Measurements from ENCODE around the gene BIRC2. TPM values are rescaled to one million over a fixed set of nuclear protein-coding genes. Genes with fewer than 3 reads are reported as not detected.

BIRC2 gene
- total RNA-seq, 2 experiments from 2014 or later, result 26.6 to 26.9 TPM

- DNase-seq, result no peak
- Mint-ChIP-seq H3K4me1 (ENCODE audit: low read depth) (peaks cover 47% of the 10 kb centered on the region), H3K27me3 (ENCODE audit: low read depth) (no peaks in the 10 kb centered on the region), H3K36me3 (ENCODE audit: low read depth) (peaks cover 9% of the 10 kb centered on the region), H3K27ac (peak overlapping the region; percentile 87), H3K9me3 (peaks cover 3% of the 10 kb centered on the region), H3K4me3 (peak overlapping the region; percentile 50)
- intact Hi-C loops (cut with micrococcal nuclease), result no loop called here
- CTCF ChIA-PET, result interaction anchor here (0.5 to 12.1 kb wide), 6 partner anchors 16 to 300 kb away, joined by 3 to 180 read pairs (median 3); no protein-coding TSS in a partner anchor
These were observed 33.6 kb upstream of the BIRC2 start for GRCh38 chr11:102313238-102313940.

GRCh38 chr11:102314784-102315183 is 32.2 kb upstream of the BIRC2 start:
- CTCF ChIA-PET, result interaction anchor here (0.8 to 12.1 kb wide), 6 partner anchors 9 to 351 kb away, joined by 3 to 180 read pairs (median 5); no protein-coding TSS in a partner anchor
- no peaks in the 10 kb centered on the region for H3K9me3 Mint-ChIP-seq
- peaks cover 22% of the 10 kb centered on the region for H3K36me3 Mint-ChIP-seq (ENCODE audit: low read depth)
- peak overlapping the region; percentile 37 for H3K27ac Mint-ChIP-seq
- no peaks in the 10 kb centered on the region for H3K27me3 Mint-ChIP-seq (ENCODE audit: low read depth)
- DNase-seq, result no peak
- H3K4me3 Mint-ChIP-seq, result no peak overlapping the region
- intact Hi-C loops (cut with micrococcal nuclease), result no loop called here
- H3K4me1 Mint-ChIP-seq (ENCODE audit: low read depth), result peaks cover 49% of the 10 kb centered on the region

GRCh38 chr11:102316346-102316904 is 30.6 kb upstream of the BIRC2 start:
- intact Hi-C loops (cut with micrococcal nuclease), result no loop called here
- H3K36me3 Mint-ChIP-seq (ENCODE audit: low read depth), result peaks cover 34% of the 10 kb centered on the region

GRCh38 chr11:102317099-102317767 is 29.8 kb upstream of the BIRC2 start, which contains the start of gene BIRC3:
Gene BIRC3 (plus strand): TSS chr11:102317484. CDS start chr11:102324510, 7,026 bp downstream.
- peak within 1 kb of the TSS; percentile 98 for H3K27ac Mint-ChIP-seq
- no peaks in the 10 kb centered on the region for H3K9me3 Mint-ChIP-seq
- H3K4me3 Mint-ChIP-seq, result peak within 1 kb of the TSS; percentile 96
- H3K27me3 Mint-ChIP-seq (ENCODE audit: low read depth), result no peaks in the 10 kb centered on the region
- CTCF ChIA-PET, result interaction anchor here (1.3 to 12.1 kb wide), 5 partner anchors 9 to 25 kb away, joined by 9 to 180 read pairs (median 14); no protein-coding TSS in a partner anchor
- H3K36me3 Mint-ChIP-seq (ENCODE audit: low read depth), result peaks cover 42% of the 10 kb centered on the region
- peak; percentile 97 for DNase-seq
- H3K4me1 Mint-ChIP-seq (ENCODE audit: low read depth), result peaks cover 66% of the 10 kb centered on the region
- intact Hi-C loops (cut with micrococcal nuclease), result loop anchor here (1.0 kb wide), 11 partner anchors 11 to 711 kb away; partner anchors contain the start of gene BIRC2

More at GRCh38 chr11:102316346-102316904, 30.6 kb upstream of the BIRC2 start:
- Mint-ChIP-seq H3K27me3 (ENCODE audit: low read depth) (no peaks in the 10 kb centered on the region), H3K27ac (peak overlapping the region; percentile 98), H3K9me3 (no peaks in the 10 kb centered on the region), H3K4me1 (ENCODE audit: low read depth) (peaks cover 60% of the 10 kb centered on the region), H3K4me3 (peak overlapping the region; percentile 96)
- DNase-seq, result no peak
- CTCF ChIA-PET, result interaction anchor here (0.6 to 12.1 kb wide), 7 partner anchors 9 to 350 kb away, joined by 3 to 180 read pairs (median 9); no protein-coding TSS in a partner anchor

GRCh38 chr11:102317768-102318103 is 29.3 kb upstream of the BIRC2 start:
- H3K9me3 Mint-ChIP-seq, result no peaks in the 10 kb centered on the region
- peak overlapping the region; percentile 98 for H3K27ac Mint-ChIP-seq
- H3K36me3 Mint-ChIP-seq (ENCODE audit: low read depth), result peaks cover 47% of the 10 kb centered on the region
- intact Hi-C loops (cut with micrococcal nuclease), result loop anchor here (1.0 kb wide), 13 partner anchors 11 to 711 kb away; partner anchors contain the start of gene BIRC2
- CTCF ChIA-PET, result interaction anchor here (0.8 to 5.3 kb wide), 8 partner anchors 12 to 174 kb away, joined by 3 to 124 read pairs (median 4); no protein-coding TSS in a partner anchor
- H3K4me3 Mint-ChIP-seq, result peak overlapping the region; percentile 96
- DNase-seq, result no peak
- H3K27me3 Mint-ChIP-seq (ENCODE audit: low read depth), result no peaks in the 10 kb centered on the region
- H3K4me1 Mint-ChIP-seq (ENCODE audit: low read depth), result peaks cover 66% of the 10 kb centered on the region

- H3K27ac Mint-ChIP-seq, result peak overlapping the region; percentile 98
- intact Hi-C loops (cut with micrococcal nuclease), result loop anchor here (1.0 kb wide), 2 partner anchors 30 to 78 kb away; no protein-coding TSS in a partner anchor
- H3K27me3 Mint-ChIP-seq (ENCODE audit: low read depth), result no peaks in the 10 kb centered on the region
- peak overlapping the region; percentile 96 for H3K4me3 Mint-ChIP-seq
- CTCF ChIA-PET, result interaction anchor here (0.6 to 5.3 kb wide), 15 partner anchors 12 to 294 kb away, joined by 3 to 124 read pairs (median 3); no protein-coding TSS in a partner anchor
- peak; percentile 78 for DNase-seq
- H3K4me1 Mint-ChIP-seq (ENCODE audit: low read depth), result peaks cover 64% of the 10 kb centered on the region
- H3K9me3 Mint-ChIP-seq, result no peaks in the 10 kb centered on the region
- H3K36me3 Mint-ChIP-seq (ENCODE audit: low read depth), result peaks cover 50% of the 10 kb centered on the region
These were observed 28.5 kb upstream of the BIRC2 start for GRCh38 chr11:102318469-102318868.

GRCh38 chr11:102319544-102319943 is 27.5 kb upstream of the BIRC2 start:
- Mint-ChIP-seq H3K9me3 (no peaks in the 10 kb centered on the region), H3K4me3 (peak overlapping the region; percentile 96), H3K27ac (peak overlapping the region; percentile 98), H3K4me1 (ENCODE audit: low read depth) (peaks cover 61% of the 10 kb centered on the region), H3K36me3 (ENCODE audit: low read depth) (peaks cover 56% of the 10 kb centered on the region), H3K27me3 (ENCODE audit: low read depth) (no peaks in the 10 kb centered on the region)
- intact Hi-C loops (cut with micrococcal nuclease), result no loop called here
- CTCF ChIA-PET, result interaction anchor here (0.7 to 5.3 kb wide), 9 partner anchors 9 to 347 kb away, joined by 3 to 124 read pairs (median 4); no protein-coding TSS in a partner anchor
- no peak for DNase-seq

GRCh38 chr11:102320188-102320587 is 26.8 kb upstream of the BIRC2 start:
- CTCF ChIA-PET, result interaction anchor here (0.6 to 5.3 kb wide), 9 partner anchors 10 to 346 kb away, joined by 3 to 124 read pairs (median 6); no protein-coding TSS in a partner anchor
- intact Hi-C loops (cut with micrococcal nuclease), result no loop called here

GRCh38 chr11:102320679-102321078 is 26.3 kb upstream of the BIRC2 start:
- Mint-ChIP-seq H3K27ac (peak overlapping the region; percentile 98), H3K27me3 (ENCODE audit: low read depth) (no peaks in the 10 kb centered on the region), H3K4me3 (peak overlapping the region; percentile 96), H3K36me3 (ENCODE audit: low read depth) (peaks cover 62% of the 10 kb centered on the region), H3K4me1 (ENCODE audit: low read depth) (peaks cover 58% of the 10 kb centered on the region), H3K9me3 (no peaks in the 10 kb centered on the region)
- intact Hi-C loops (cut with micrococcal nuclease), result no loop called here
- no peak for DNase-seq
- CTCF ChIA-PET, result interaction anchor here (0.6 to 5.3 kb wide), 5 partner anchors 14 to 346 kb away, joined by 3 to 124 read pairs (median 8); no protein-coding TSS in a partner anchor

More at GRCh38 chr11:102320188-102320587, 26.8 kb upstream of the BIRC2 start:
- H3K9me3 Mint-ChIP-seq, result no peaks in the 10 kb centered on the region
- no peaks in the 10 kb centered on the region for H3K27me3 Mint-ChIP-seq (ENCODE audit: low read depth)
- H3K36me3 Mint-ChIP-seq (ENCODE audit: low read depth), result peaks cover 62% of the 10 kb centered on the region
- peak overlapping the region; percentile 96 for H3K4me3 Mint-ChIP-seq
- no peak for DNase-seq
- peak overlapping the region; percentile 98 for H3K27ac Mint-ChIP-seq
- H3K4me1 Mint-ChIP-seq (ENCODE audit: low read depth), result peaks cover 63% of the 10 kb centered on the region

GRCh38 chr11:102322560-102322959 is 24.5 kb upstream of the BIRC2 start:
- Mint-ChIP-seq H3K27ac (peak overlapping the region; percentile 86), H3K27me3 (ENCODE audit: low read depth) (no peaks in the 10 kb centered on the region), H3K36me3 (ENCODE audit: low read depth) (peaks cover 70% of the 10 kb centered on the region), H3K4me3 (peak overlapping the region; percentile 49), H3K4me1 (ENCODE audit: low read depth) (peaks cover 59% of the 10 kb centered on the region), H3K9me3 (no peaks in the 10 kb centered on the region)
- CTCF ChIA-PET, result interaction anchor here (2.3 to 5.3 kb wide), 3 partner anchors 15 to 344 kb away, joined by 8 to 124 read pairs (median 12); no protein-coding TSS in a partner anchor
- DNase-seq, result no peak
- intact Hi-C loops (cut with micrococcal nuclease), result loop anchor here (1.0 kb wide), 1 partner anchor 8 kb away; no protein-coding TSS in a partner anchor

- Mint-ChIP-seq H3K4me1 (ENCODE audit: low read depth) (peaks cover 58% of the 10 kb centered on the region), H3K9me3 (no peaks in the 10 kb centered on the region), H3K36me3 (ENCODE audit: low read depth) (peaks cover 70% of the 10 kb centered on the region), H3K4me3 (no peak overlapping the region), H3K27me3 (ENCODE audit: low read depth) (no peaks in the 10 kb centered on the region), H3K27ac (peak overlapping the region; percentile 56)
- intact Hi-C loops (cut with micrococcal nuclease), result no loop called here
- DNase-seq, result no peak
- CTCF ChIA-PET, result interaction anchor here (0.8 to 1.7 kb wide), 3 partner anchors 29 to 36 kb away, joined by 4 to 5 read pairs (median 4); no protein-coding TSS in a partner anchor
These were observed 23.3 kb upstream of the BIRC2 start for GRCh38 chr11:102323542-102324251.

All from activated naive CD4-positive, alpha-beta T cell treated with anti-CD3 and anti-CD28 coated beads for 36 hours (primary cell).